Uterus (tissue), 2 donors: Measurements from ENCODE around the gene ABCC6.
"Not testable (repeated sequence)": the region's sequence is repeated elsewhere in the genome, so short reads cannot be mapped to it uniquely, and the experiment has no call there.

Experiments used
- CTCF ChIP-seq, 4 experiments: fragments of 200-600 bp in 2 of 4; fragments of 450-650 bp in 2 of 4; sonication (generic) in 2 of 4; IDR thresholded peaks; one replicate each; pipeline ENCODE4 v1.5.1; 2016 to 2019; ENCODE audit warnings: antibody characterized with exemption in 4 of 4, mild to moderate bottlenecking in 2 of 4, moderate library complexity in 1 of 4
- POLR2A ChIP-seq, 2 donors: fragments of 450-650 bp; IDR thresholded peaks; one replicate each; pipeline ENCODE4 v1.6.1; 2016; ENCODE audit warnings: antibody characterized with exemption in 2 of 2, mild to moderate bottlenecking in 1 of 2, moderate library complexity in 1 of 2

- TF ChIP-seq CTCF, POLR2A (IDR thresholded peaks at IDR 0.05): not testable (repeated sequence)
Measured at GRCh38 chr16:16272573-16273221, 49.4 kb upstream of the ABCC6 start.
